Stimulated activated naive CD8-positive, alpha-beta T cell treated with anti-CD3 and anti-CD28 coated beads, Interleukin-15, Interleukin-2, amounts not matched to agents 100 U/mL and 50 U/mL, for 24 hours (primary cell): Measurements from ENCODE around the gene SCAI.
"Not testable (repeated sequence)": the region's sequence is repeated elsewhere in the genome, so short reads cannot be mapped to it uniquely, and the experiment has no call there.

ENCODE experiments used
- ATAC-seq: fragments of 150-1000 bp; cut with Tn5 transposase; one replicate; pipeline ENCODE4 v1.10.0; 2021
- DNase-seq: peaks from one replicate; pipeline ENCODE4 v3.0.0; 2021

Gene SCAI

GRCh38 chr9:125024917-125025316 lies 118.4 kb downstream of the SCAI start:
- ATAC-seq, result no peak
- DNase-seq, result no peak

- DNase-seq, result no peak
These were observed 122.3 kb downstream of the SCAI start for GRCh38 chr9:125021069-125021468.

GRCh38 chr9:125015655-125016054 lies 127.7 kb downstream of the SCAI start:
- DNase-seq, result not testable (repeated sequence)

More at GRCh38 chr9:125021069-125021468, 122.3 kb downstream of the SCAI start:
- ATAC-seq, result no peak

GRCh38 chr9:125012013-125012412 lies 131.3 kb downstream of the SCAI start:
- ATAC-seq, DNase-seq: not testable (repeated sequence)

More at GRCh38 chr9:125015655-125016054, 127.7 kb downstream of the SCAI start:
- ATAC-seq, result not testable (repeated sequence)

- DNase-seq (no peak), ATAC-seq (no peak)
These were observed 134.7 kb downstream of the SCAI start for GRCh38 chr9:125008599-125008998.

GRCh38 chr9:125003332-125003731 lies 140.0 kb downstream of the SCAI start:
- DNase-seq, result no peak
- ATAC-seq, result no peak

GRCh38 chr9:124983698-124984097 lies 159.6 kb downstream of the SCAI start:
- ATAC-seq (no peak), DNase-seq (no peak)

GRCh38 chr9:124980431-124980830 lies 162.9 kb downstream of the SCAI start:
- DNase-seq (no peak), ATAC-seq (no peak)

- DNase-seq (no peak), ATAC-seq (no peak)
These were observed 168.2 kb downstream of the SCAI start for GRCh38 chr9:124975131-124975530.

GRCh38 chr9:124973807-124974206 lies 169.5 kb downstream of the SCAI start:
- ATAC-seq, result no peak
- no peak for DNase-seq

GRCh38 chr9:124972241-124972770 lies 171.0 kb downstream of the SCAI start:
- ATAC-seq (no peak), DNase-seq (no peak)

GRCh38 chr9:124969401-124969800 lies 173.9 kb downstream of the SCAI start:
- DNase-seq (no peak), ATAC-seq (no peak)

GRCh38 chr9:124968238-124968637 lies 175.1 kb downstream of the SCAI start:
- ATAC-seq (no peak), DNase-seq (no peak)

- ATAC-seq, DNase-seq: not testable (repeated sequence)
These were observed 177.4 kb downstream of the SCAI start for GRCh38 chr9:124965775-124966568.

GRCh38 chr9:124964604-124965003 lies 178.7 kb downstream of the SCAI start:
- ATAC-seq (no peak), DNase-seq (no peak)

- DNase-seq, result no peak
- no peak for ATAC-seq
These were observed 179.3 kb downstream of the SCAI start for GRCh38 chr9:124964056-124964455.

- no peak for DNase-seq
These were observed 182.9 kb downstream of the SCAI start for GRCh38 chr9:124960409-124960752.

GRCh38 chr9:124959671-124960408 lies 183.5 kb downstream of the SCAI start:
- ATAC-seq, DNase-seq: not testable (repeated sequence)

More at GRCh38 chr9:124960409-124960752, 182.9 kb downstream of the SCAI start:
- ATAC-seq, result no peak

- ATAC-seq (no peak), DNase-seq (no peak)
These were observed 189.1 kb downstream of the SCAI start for GRCh38 chr9:124954255-124954654.

- DNase-seq (no peak), ATAC-seq (no peak)
These were observed 193.1 kb downstream of the SCAI start for GRCh38 chr9:124950050-124950718.

- no peak for DNase-seq
- ATAC-seq, result no peak
These were observed 193.9 kb downstream of the SCAI start for GRCh38 chr9:124949387-124949786.

- DNase-seq, result no peak
- ATAC-seq, result no peak
These were observed 195.5 kb downstream of the SCAI start for GRCh38 chr9:124947727-124948391.
